Type B pancreatic cell (in vitro differentiated cells): ENCODE data around the gene DUOX2. TPM values are rescaled to one million over a fixed set of nuclear protein-coding genes. Genes with fewer than 3 reads are reported as not detected.
"Not testable (repeated sequence)": the region's sequence is repeated elsewhere in the genome, so short reads cannot be mapped to it uniquely, and the experiment has no call there.

Experiments
- DNase-seq: peaks from one replicate; pipeline ENCODE4 v3.0.0; 2021; ENCODE audit warnings: mixed read lengths; ENCODE audit not compliant: unreplicated experiment; ENCODE audit errors: extremely low spot score
- H3K27ac Mint-ChIP-seq: 2 replicates; pipeline ENCODE4 v1.8.0; 2021; ENCODE audit warnings: mild to moderate bottlenecking, mixed read lengths
- H3K27me3 Mint-ChIP-seq: 2 replicates; pipeline ENCODE4 v1.8.0; 2021; ENCODE audit warnings: mixed read lengths
- H3K36me3 Mint-ChIP-seq: 2 replicates; pipeline ENCODE4 v1.8.0; 2021; ENCODE audit warnings: mixed read lengths
- H3K4me1 Mint-ChIP-seq: one replicate; pipeline ENCODE4 v1.8.0; 2021; ENCODE audit warnings: mixed read lengths; ENCODE audit not compliant: unreplicated experiment
- H3K4me3 Mint-ChIP-seq: 2 replicates; pipeline ENCODE4 v1.8.0; 2021; ENCODE audit warnings: mild to moderate bottlenecking, mixed read lengths
- H3K9me3 Mint-ChIP-seq: 2 replicates; pipeline ENCODE4 v1.8.0; 2021; ENCODE audit warnings: mixed read lengths
- CTCF ChIP-seq: fragments of 200-600 bp; sonication (generic); conservative IDR thresholded peaks from 2 replicates; pipeline ENCODE4 v1.5.0; 2021; ENCODE audit warnings: antibody characterized with exemption, mild to moderate bottlenecking
- total RNA-seq: library from RNA; stranded (reverse); gene quantifications from 2 replicates; pipeline ENCODE4 v1.2.1, GENCODE V29; 2021; ENCODE audit warnings: low replicate concordance

The DUOX2 gene
- total RNA-seq, 1 donor from 2014 or later: 3.1 TPM

- no peak overlapping the region for H3K4me3 Mint-ChIP-seq
- H3K9me3 Mint-ChIP-seq: no peaks in the 10 kb centered on the region
- no peak overlapping the region for H3K27ac Mint-ChIP-seq
- no peak for DNase-seq
- H3K4me1 Mint-ChIP-seq: no peaks in the 10 kb centered on the region
- H3K27me3 Mint-ChIP-seq: peaks cover 52% of the 10 kb centered on the region
- no peak for TF ChIP-seq CTCF
- H3K36me3 Mint-ChIP-seq: no peaks in the 10 kb centered on the region
Measured at GRCh38 chr15:45088801-45089711, 24.9 kb downstream of the DUOX2 start.

DNA sequence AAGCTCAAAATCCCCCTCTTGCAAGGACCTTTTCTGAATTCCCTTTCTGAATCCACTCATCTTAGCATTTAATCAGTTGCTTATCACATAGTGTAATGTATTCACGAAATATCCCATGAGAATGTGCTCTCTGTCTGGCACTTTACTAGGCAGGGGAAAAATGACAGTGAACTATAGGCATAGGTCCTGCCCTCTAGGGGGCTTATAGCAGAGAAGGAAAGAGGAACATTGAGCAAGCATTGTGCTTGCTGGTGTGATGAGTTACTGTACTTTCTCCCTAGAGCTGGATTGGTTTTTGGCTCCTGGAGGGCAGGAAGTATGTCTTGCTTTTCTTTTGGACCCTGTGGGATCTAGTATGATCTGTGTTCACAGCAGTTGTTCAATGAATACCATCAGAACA lies 26.5 kb downstream of the DUOX2 start:
- Mint-ChIP-seq H3K4me3 (no peak overlapping the region), H3K9me3 (no peaks in the 10 kb centered on the region), H3K27ac (no peak overlapping the region), H3K27me3 (peaks cover 43% of the 10 kb centered on the region), H3K4me1 (no peaks in the 10 kb centered on the region), H3K36me3 (no peaks in the 10 kb centered on the region)
- no peak for TF ChIP-seq CTCF
- no peak for DNase-seq

GRCh38 chr15:45084163-45084562 lies 29.8 kb downstream of the DUOX2 start:
- H3K4me1 Mint-ChIP-seq: no peaks in the 10 kb centered on the region
- no peak overlapping the region for H3K27ac Mint-ChIP-seq
- H3K9me3 Mint-ChIP-seq: no peaks in the 10 kb centered on the region
- no peak for DNase-seq
- no peak overlapping the region for H3K4me3 Mint-ChIP-seq
- peaks cover 17% of the 10 kb centered on the region for H3K27me3 Mint-ChIP-seq
- H3K36me3 Mint-ChIP-seq: no peaks in the 10 kb centered on the region
- no peak for TF ChIP-seq CTCF

DNA sequence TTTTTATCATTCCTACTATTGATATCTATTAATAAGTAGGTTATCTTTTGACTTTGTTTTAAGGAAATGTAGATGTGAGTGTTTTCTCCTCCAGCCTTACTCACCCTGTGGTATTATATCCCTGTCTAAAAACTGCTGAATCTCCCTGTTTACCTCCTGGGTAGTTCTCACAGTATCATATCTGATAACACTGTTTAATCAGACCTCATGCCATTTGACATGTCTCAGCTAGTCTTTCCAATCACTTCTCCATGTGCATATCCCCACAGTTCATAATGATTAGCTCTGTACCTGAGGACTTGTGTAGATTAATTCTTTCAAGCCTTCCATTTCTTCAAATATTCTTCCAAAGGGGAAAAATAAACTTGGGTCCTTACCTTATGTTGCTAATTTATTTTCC lies 30.7 kb downstream of the DUOX2 start:
- TF ChIP-seq CTCF: no peak
- H3K4me3 Mint-ChIP-seq: no peak overlapping the region

GRCh38 chr15:45082412-45082811 lies 31.6 kb downstream of the DUOX2 start:
- H3K9me3 Mint-ChIP-seq, H3K4me3 Mint-ChIP-seq, DNase-seq, H3K36me3 Mint-ChIP-seq, H3K27ac Mint-ChIP-seq, H3K4me1 Mint-ChIP-seq: not testable (repeated sequence)
- peaks cover 10% of the 10 kb centered on the region for H3K27me3 Mint-ChIP-seq

More for the DNA sequence above, 30.7 kb downstream of the DUOX2 start:
- Mint-ChIP-seq H3K4me1 (no peaks in the 10 kb centered on the region), H3K9me3 (no peaks in the 10 kb centered on the region), H3K27me3 (peaks cover 17% of the 10 kb centered on the region), H3K27ac (no peak overlapping the region), H3K36me3 (no peaks in the 10 kb centered on the region)
- no peak for DNase-seq

GRCh38 chr15:45080593-45080992 lies 33.4 kb downstream of the DUOX2 start:
- H3K27ac Mint-ChIP-seq, H3K9me3 Mint-ChIP-seq, DNase-seq, H3K4me3 Mint-ChIP-seq, H3K27me3 Mint-ChIP-seq, H3K4me1 Mint-ChIP-seq, H3K36me3 Mint-ChIP-seq: not testable (repeated sequence)

GRCh38 chr15:45079628-45080246 lies 34.2 kb downstream of the DUOX2 start:
- not testable (repeated sequence) for H3K27me3 Mint-ChIP-seq, H3K4me3 Mint-ChIP-seq, DNase-seq, H3K27ac Mint-ChIP-seq, H3K9me3 Mint-ChIP-seq, H3K36me3 Mint-ChIP-seq, H3K4me1 Mint-ChIP-seq

DNA sequence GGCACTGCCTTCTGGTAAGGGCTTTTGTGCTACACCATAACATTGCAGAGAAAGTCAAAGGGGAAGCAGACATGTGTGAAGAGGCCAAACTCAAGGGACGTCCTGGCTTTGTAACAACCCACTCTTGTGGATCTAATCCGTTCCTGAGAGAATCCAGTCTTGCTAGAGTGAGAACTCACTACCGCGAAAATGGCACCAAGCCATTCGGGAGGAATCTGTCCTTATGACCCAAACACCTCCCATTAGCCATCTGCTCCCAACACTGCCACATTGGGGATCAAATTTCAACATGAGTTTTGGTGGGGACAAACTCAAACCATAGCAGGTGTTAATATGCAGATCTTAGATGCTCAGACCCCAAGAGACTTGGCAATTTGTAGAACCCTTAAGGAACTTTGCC lies 34.8 kb downstream of the DUOX2 start:
- H3K27me3 Mint-ChIP-seq, H3K27ac Mint-ChIP-seq, H3K36me3 Mint-ChIP-seq, H3K9me3 Mint-ChIP-seq, H3K4me3 Mint-ChIP-seq, DNase-seq, H3K4me1 Mint-ChIP-seq: not testable (repeated sequence)

GRCh38 chr15:45077391-45077790 lies 36.6 kb downstream of the DUOX2 start:
- not testable (repeated sequence) for H3K9me3 Mint-ChIP-seq, H3K4me1 Mint-ChIP-seq, H3K27ac Mint-ChIP-seq, H3K36me3 Mint-ChIP-seq, DNase-seq, H3K4me3 Mint-ChIP-seq, H3K27me3 Mint-ChIP-seq
